HG03095 (cell line): ENCODE data around the gene METTL9.

ENCODE experiments used
- ATAC-seq: cut with Tn5 transposase; IDR thresholded peaks from one replicate; pipeline ENCODE4 v1.9.1; 2021; ENCODE audit warnings: moderate library complexity; ENCODE audit not compliant: unreplicated experiment

METTL9 gene

DNA sequence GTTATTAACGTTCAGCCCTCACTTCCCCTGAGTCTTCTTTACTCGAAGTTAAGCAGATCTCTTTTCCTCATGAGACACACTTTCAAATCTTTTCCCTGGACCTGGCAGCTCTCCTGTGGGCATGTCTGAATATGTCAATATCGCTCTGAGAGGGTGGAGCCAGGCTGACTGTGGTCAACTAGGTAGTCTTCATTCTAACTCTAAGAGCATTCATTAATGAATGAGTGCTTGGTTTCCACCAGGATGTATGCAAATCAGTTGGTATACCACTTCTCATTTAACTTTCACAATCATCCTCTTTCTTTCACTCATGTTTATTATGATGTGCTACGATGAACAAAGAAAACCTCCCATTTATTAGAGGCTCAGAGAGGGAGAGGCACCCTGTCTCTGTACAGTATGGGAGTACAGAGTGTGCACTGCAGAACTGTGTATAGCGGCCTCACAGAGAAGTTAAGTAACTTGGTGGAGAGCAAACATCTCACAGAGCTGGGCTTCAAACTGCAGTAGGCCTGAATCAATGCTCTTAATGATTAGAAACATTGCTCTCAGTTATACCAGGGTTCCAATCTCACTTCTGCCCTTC, 104.3 kb downstream of the METTL9 start:
- ATAC-seq = no peak

DNA sequence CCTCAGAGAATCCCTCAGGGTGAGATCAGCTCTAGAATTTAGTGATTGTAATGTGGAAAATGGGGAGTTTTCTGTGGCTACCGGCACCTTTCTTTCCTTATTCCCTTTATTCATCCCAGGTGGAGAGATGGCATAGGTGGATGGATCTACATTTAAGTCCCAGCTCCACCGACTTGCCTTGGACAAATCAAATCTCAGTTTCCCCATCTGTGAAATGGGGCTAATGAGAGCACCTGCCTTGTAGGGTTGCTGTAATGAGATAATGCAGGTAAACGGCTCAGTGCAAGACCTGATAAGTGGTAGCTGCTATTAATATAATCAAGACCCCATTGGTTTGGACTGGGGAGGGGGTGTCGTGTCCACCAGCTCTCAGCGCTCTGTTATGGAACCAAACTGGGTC, 104.9 kb downstream of the METTL9 start:
- ATAC-seq = no peak

DNA sequence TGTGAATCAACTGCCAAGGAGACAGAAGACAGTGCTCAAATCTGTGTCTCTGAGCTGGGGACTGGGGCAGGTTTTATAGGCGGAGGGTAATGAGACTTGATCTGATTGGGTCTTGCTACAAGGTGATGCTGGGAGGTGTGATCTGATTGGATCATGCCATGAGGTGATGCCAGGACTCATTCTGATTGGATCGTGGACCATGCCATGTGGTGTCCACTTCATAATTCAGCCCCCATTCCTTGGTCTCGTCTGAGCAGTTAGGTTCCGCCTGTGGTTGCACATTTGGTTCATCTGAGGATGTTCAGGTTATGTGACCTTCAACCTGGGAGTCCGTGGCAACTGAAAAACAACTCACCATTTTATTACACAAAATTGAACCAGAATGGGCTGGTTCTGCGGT, 105.4 kb downstream of the METTL9 start:
- ATAC-seq = no peak
